Adipose tissue (tissue), 3 donors: ENCODE data around the gene ATP6V0B. TPM values are rescaled to one million over a fixed set of nuclear protein-coding genes. Genes with fewer than 3 reads are reported as not detected.
A peak's percentile ranks its signal among the peaks of the same experiment; 100 is the strongest.

Source experiments
- H3K27ac ChIP-seq: one replicate; pipeline ENCODE4 v1.5.1; 2013; ENCODE audit warnings: low read depth, low read length
- WGBS, 3 donors: extraction: QIAGEN DNeasy Blood & Tissue Kit; methylation state at CpG; one replicate each; pipeline ENCODE4 v1.1.7; 2013; 5-methylcytosine and 5-hydroxymethylcytosine counted together
- polyA plus RNA-seq, 3 donors: library from polyadenylated mRNA; stranded (reverse); fragments of 200-250 nt; gene quantifications; one replicate each; pipeline ENCODE4 v1.2.3, GENCODE V29; 2013
- donor health status: healthy with polysubstance abuse.
- donor health status: Bipolar disorder and iron deficiency.
- donor health status: healthy.

Gene ATP6V0B
- polyA plus RNA-seq, 3 donors, result 88.1 to 140 (median 123) TPM

DNA sequence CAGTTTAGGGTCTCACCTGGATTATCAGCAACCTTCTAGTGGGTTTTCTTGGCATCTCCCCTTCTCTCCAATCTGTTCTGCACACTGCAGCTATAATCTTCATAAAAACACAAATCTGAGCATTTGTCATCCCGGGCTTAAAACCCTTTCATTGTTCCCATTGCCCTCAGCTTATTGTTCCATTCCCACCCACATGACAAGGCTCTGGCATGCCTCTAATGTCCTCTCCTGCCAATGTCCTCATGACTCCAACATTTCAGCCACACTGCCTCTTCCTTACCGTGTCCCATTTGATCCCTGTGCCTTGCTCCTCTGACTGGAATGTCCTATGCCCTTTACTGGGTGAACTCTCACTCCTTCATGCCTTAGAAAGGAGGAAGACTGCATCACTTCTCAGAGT, 12.4 kb upstream of the ATP6V0B start:
- 82 to 92% (median 85%) methylated on average over 2 of the region's 2 CpGs for WGBS, 3 donors
- H3K27ac ChIP-seq, result no peak overlapping the region

DNA sequence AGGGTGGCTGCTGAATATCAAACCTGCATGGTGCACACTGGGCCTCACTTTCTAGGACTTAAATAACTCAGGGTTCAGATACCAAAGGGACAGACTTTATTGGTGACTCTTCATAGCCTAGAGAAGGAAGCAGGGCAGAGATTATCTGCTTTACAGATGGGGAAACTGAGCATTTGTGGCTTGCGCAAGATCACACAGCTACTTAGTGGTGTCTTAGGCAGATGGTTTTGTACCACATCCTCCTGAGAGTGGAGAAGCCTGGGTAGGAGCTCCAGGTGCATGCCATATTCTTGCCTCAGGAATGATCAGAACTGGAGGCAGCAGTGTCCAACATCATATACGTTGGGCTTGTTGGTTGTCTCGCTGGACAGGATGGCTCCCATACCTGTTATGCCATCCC, 11.8 kb upstream of the ATP6V0B start:
- 84 to 90% (median 84%) methylated on average over 3 of the region's 3 CpGs for WGBS, 3 donors
- H3K27ac ChIP-seq, result no peak overlapping the region

DNA sequence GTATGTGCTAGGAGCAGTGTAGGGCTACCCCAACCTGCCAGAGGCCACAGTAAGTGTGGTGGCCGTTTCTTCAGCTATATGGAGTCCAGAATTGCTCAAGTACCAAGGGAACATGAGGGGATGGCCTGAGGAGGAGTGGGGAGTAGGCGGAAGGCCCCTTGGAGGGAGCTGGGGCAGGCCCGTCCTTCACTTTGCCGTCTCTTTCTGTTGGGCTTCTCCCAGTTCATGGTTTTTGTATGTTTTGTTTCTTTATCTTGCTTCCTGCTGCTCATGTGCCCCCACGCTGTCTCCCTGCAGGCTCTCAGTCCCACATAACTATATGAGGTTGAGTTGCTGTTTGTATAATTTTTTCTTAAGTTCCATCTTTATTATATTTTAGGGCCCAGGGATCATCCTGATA, 10.9 kb upstream of the ATP6V0B start:
- no peak overlapping the region for H3K27ac ChIP-seq
- WGBS, 3 donors, result 52 to 85% (median 68%) methylated on average over 5 of the region's 5 CpGs

DNA sequence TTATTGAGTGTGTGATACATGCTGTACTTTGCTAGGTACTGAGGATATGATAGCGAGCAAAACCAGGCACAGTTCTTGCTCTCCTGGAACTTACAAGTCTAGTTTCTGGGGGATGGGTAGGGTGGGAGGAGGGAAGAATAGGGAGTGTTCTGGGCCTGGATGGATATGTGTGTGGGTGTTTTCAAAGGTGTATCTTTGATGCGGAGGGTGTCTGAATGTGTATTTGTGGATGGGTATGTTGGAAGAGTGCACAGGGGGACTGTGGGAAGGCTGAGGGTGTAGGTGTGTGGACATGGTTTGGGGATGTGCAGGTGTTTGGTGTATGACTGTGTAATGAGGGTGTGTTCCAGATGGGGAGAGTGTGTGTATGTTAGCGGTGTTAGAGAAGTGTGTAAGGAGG, 9.4 kb upstream of the ATP6V0B start:
- 86 to 91% (median 90%) methylated on average over 3 of the region's 3 CpGs for WGBS, 3 donors
- H3K27ac ChIP-seq, result no peak overlapping the region

DNA sequence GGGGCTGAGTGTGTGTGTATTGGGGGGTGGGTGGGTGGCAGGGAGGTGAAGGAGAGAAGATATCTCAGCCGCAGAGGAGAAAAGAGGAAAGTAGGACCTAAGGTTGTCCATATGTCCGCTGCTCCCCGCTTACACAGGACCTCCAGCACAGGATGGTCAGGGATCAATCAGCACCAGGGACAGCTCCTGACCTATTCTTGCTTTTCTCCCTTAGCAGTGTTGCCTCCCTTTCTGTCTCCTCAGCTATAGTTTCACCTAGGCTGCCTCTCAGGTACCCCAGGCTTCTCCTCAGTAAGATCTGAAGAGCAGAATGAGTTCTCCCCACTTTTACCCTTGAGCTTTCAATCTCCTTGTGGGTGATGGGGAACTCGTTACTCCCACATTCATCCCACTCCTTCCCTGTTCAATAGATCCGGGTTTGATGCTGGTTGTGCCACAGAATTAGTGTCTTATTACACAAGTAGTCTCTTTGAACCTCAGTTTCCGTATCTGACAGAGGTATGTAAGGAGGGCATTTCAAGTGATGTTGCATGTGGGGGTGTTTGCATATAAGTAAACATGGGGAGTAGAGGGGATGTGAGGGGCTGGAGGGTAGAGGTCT, 6.3 kb upstream of the ATP6V0B start:
- 81 to 95% (median 89%) methylated on average over 6 of the region's 6 CpGs for WGBS, 3 donors
- no peak overlapping the region for H3K27ac ChIP-seq

DNA sequence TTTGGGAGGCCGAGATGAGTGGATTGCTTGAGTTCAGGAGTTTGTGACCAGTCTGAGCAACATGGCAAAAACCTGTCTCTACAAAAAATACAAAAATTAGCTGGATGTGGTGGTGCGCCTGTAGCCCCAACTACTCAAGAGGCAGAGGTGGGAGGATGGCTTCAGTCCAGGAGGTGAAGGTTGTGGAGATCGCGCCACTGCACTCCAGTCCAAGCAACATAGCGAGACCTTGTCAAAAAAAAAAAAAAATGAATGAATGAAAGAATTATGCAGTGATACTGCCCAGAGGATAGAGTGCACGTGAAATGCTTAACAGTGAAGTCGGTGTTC, 5.4 kb upstream of the ATP6V0B start:
- no peak overlapping the region for H3K27ac ChIP-seq
- WGBS, 3 donors, result 47 to 60% (median 58%) methylated on average over 7 of the region's 7 CpGs

DNA sequence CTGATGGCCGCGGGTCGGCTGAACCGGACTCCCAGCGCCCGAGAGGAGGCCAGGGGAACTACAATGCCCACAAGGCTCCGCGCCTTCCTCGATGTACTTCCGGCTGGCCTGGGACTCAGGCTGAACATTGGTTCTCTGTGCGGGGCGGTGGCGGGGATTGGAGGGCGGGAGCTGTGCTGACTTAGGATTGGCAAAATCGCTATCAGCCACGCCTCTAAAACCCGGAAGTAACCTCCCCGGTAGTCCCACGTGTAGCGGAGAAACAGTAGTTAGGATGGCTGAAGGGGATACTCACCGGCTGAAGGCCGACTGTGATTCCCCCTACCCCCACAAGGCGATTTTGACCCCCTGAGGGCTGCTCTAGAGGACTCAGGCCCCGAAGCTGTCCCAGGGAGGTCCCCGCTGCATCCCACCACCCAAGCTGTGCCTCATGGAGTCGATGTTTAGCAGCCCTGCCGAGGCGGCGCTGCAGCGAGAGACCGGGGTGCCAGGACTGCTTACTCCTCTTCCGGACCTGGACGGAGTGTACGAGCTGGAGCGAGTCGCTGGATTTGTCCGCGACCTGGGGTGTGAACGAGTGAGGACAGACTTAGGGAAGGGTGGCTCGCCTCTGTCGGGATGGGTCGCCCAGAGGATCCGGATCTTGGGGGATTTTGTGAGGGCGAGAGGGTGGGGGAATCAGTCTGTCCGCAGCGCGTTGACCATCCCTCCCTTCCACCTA, 4.9 kb upstream of the ATP6V0B start, which contains the start of gene DPH2:
Gene DPH2, plus strand, starts transcription at position 265 of the 721 bp plus-strand sequence. Its CDS starts 166 bp downstream, at position 431.
- H3K27ac ChIP-seq, result no peak within 1 kb of the TSS
- 0 to 1% (median 0%) methylated on average over 47 of the region's 47 CpGs for WGBS, 3 donors

DNA sequence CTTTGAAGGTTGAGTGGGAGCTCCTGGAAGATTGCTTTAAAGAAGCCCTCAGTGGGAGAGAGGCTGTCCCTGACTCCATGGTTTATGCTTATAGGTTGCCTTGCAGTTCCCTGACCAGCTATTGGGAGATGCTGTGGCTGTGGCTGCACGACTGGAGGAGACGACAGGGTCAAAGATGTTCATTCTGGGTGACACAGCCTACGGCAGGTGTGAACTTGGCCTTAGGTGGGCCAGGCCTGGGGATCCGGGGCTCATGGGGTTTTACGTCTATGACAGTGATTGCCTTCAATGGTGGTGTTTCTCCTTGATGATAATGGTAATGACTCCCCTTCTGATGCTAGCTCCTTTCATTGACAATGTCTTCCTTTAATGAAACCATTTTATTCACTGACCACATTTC, 4.3 kb upstream of the ATP6V0B start:
- H3K27ac ChIP-seq, result no peak overlapping the region
- WGBS, 3 donors, result 50 to 62% (median 52%) methylated on average over 5 of the region's 5 CpGs

DNA sequence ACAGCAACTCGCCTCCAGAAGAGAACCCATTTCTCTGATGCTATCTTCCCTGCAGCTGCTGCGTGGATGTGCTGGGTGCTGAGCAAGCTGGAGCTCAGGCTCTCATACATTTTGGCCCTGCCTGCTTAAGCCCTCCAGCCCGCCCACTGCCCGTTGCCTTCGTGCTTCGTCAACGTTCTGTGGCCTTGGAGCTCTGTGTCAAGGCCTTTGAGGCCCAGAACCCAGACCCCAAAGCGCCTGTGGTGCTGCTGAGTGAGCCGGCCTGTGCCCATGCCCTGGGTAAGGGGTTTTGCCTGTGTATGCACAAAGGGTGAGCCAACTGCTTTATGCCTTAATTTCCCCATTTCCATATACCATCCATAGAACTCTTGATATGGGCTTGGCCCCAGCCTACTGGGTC, 3.8 kb upstream of the ATP6V0B start:
- 68 to 92% (median 91%) methylated on average over 9 of the region's 9 CpGs for WGBS, 3 donors
- no peak overlapping the region for H3K27ac ChIP-seq

DNA sequence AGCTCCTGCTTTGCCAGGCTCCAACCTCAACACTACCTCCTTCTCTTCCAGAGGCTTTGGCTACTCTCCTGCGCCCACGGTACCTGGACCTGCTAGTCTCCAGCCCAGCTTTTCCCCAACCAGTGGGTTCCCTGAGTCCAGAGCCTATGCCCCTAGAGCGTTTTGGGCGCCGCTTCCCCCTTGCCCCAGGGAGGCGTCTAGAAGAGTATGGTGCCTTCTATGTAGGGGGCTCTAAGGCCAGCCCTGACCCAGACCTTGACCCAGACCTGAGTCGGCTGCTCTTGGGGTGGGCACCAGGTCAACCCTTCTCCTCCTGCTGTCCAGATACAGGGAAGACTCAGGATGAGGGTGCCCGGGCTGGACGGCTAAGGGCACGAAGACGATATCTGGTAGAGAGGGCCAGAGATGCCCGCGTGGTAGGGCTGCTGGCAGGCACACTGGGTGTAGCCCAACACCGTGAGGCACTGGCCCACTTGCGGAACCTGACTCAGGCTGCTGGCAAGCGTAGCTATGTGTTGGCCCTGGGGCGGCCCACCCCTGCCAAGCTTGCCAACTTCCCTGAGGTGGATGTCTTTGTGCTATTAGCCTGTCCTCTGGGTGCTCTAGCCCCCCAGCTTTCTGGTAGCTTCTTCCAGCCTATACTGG, 3.3 kb upstream of the ATP6V0B start:
- WGBS, 3 donors, result 92 to 97% (median 96%) methylated on average over 17 of the region's 17 CpGs

DNA sequence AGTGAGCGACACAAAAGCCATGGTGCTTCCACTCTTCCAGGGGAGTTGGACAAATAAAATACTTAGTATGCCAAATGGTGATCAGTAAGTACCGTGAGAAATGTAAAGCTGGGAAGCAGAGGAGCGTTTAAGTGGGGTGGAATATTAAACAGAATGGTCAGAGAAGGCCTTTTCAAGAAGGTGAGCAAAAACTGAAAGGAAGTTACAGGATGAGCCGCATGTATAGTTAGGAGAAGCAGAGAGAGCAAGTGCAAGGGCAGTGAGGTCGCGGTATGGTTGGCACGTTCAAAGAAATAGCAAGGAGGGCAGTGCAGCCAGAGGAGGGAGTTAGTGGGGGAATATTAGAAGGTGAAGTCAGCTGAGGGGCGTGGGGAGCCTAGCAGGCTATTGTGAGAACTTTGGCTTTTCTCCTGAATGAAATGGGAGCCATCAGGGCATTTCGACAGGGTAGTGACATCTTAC, 748 bp upstream of the ATP6V0B start:
- no peak overlapping the region for H3K27ac ChIP-seq
- 26 to 45% (median 37%) methylated on average over 9 of the region's 9 CpGs for WGBS, 3 donors

More for the DNA sequence above, 3.3 kb upstream of the ATP6V0B start:
- no peak overlapping the region for H3K27ac ChIP-seq

DNA sequence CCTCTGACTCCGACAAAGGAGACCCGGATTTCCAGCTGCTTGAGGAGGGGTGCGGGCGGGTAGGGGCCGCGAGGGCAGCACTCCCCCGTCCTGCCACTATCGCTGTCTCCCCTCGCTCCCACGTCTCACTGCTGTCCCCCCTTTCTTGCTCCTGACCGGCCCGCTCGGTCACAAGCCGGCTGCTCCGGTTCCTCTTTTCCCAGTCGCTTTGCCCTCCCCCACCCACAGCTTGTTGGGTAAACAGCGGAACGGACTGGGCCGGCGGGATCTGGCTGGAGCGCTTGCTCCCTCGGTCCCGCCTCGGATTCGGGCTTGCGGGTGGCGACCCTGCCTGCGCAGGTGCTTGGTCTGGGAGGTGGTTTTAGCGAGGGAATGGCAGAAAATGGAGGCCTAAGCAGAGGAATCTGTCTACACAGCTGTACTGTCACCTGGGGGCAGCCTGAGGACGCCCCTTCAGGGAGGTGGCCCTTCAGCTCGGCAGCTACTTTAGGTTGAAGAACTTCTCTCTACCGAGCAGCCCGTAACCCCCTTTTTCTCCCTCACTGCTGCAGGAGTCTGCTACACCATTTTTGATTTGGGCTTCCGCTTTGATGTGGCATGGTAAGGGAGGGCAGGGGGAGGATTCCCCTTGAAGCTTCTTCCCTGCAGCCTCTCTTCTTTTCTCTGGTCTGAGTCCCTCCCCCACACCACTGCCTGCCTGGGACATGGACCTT, 645 bp downstream of the ATP6V0B start:
- 1% methylated on average over 34 of the region's 34 CpGs for WGBS, 3 donors

DNA sequence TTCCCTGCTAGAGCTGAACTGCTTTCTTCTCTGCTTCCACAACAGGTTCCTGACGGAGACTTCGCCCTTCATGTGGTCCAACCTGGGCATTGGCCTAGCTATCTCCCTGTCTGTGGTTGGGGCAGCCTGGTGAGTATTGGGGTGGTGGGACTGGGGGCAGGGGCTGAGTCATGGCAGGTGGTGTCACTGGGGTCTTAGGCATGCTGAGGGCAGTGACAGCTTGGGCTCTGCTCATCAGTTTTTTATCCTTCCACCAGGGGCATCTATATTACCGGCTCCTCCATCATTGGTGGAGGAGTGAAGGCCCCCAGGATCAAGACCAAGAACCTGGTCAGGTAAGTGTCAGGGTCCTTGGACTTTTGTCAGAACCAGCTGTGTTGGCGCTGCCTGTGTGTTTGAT, 1.3 kb downstream of the ATP6V0B start:
- WGBS, 3 donors, result 48 to 87% (median 83%) methylated on average over 4 of the region's 4 CpGs
- no peak overlapping the region for H3K27ac ChIP-seq

More for the DNA sequence above, 645 bp downstream of the ATP6V0B start:
- peak overlapping the region; percentile 29 for H3K27ac ChIP-seq

DNA sequence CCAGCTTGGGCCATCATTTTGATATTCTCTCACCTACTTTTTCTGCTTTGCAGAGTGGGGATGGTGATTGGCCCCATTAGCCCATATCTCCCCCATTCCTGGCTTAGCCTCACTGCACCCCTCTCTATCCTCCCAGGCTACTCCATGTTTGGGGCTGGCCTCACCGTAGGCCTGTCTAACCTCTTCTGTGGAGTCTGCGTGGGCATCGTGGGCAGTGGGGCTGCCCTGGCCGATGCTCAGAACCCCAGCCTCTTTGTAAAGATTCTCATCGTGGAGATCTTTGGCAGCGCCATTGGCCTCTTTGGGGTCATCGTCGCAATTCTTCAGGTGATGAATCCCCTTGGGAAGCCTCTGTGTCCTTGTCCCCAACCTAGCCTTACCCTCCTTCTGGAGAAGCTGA, 2.1 kb downstream of the ATP6V0B start:
- WGBS, 3 donors, result 84 to 93% (median 91%) methylated on average over 8 of the region's 8 CpGs
- H3K27ac ChIP-seq, result no peak overlapping the region

DNA sequence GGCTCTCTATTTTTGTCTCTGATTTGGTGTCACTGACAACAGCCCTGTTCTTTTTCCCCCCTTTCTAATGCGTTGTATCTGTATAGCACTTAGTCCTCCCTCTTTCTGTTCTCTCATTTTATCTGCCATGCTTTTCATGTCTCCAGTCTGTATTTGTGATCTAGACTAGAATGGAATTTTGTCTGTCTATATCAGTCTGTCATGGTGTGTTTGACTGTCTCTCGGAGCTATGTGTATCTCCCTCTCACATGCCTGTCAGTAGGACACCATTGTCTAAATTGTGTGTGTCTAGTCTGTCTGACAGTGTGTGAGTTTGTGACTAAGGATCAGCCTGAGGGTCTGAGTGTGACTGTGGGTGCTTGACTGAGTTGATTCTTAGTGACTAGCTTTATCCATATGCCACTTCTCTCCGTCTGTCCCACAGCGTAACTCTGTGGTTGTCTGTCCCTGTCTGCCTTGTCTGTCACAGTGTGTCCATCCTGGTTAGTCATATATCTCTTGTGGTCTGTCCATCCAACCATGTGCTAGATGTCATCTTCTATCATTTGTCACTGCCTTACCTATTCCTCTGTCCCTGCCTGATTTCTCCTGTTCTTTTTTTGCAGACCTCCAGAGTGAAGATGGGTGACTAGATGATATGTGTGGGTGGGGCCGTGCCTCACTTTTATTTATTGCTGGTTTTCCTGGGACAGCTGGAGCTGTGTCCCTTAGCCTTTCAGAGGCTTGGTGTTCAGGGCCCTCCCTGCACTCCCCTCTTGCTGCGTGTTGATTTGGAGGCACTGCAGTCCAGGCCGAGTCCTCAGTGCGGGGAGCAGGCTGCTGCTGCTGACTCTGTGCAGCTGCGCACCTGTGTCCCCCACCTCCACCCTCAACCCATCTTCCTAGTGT, 2.9 kb downstream of the ATP6V0B start:
- 79 to 91% (median 82%) methylated on average over 9 of the region's 9 CpGs for WGBS, 3 donors
- no peak overlapping the region for H3K27ac ChIP-seq

DNA sequence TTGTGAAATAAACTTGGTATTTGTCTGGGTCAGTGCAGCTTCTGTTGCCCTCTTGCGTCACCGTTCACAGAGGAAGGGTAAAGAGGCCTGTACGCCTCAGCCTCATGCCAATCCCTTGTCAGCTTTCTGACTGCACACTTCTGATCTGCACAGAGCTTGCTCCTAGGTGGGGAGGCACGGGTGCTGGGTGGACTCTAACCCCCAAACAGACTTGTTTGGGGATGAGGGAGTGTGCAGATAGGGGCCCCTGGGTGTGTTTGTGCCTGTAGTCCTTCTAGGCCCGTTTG, 3.4 kb downstream of the ATP6V0B start:
- 50 to 61% (median 55%) methylated on average over 5 of the region's 5 CpGs for WGBS, 3 donors
- no peak overlapping the region for H3K27ac ChIP-seq

DNA sequence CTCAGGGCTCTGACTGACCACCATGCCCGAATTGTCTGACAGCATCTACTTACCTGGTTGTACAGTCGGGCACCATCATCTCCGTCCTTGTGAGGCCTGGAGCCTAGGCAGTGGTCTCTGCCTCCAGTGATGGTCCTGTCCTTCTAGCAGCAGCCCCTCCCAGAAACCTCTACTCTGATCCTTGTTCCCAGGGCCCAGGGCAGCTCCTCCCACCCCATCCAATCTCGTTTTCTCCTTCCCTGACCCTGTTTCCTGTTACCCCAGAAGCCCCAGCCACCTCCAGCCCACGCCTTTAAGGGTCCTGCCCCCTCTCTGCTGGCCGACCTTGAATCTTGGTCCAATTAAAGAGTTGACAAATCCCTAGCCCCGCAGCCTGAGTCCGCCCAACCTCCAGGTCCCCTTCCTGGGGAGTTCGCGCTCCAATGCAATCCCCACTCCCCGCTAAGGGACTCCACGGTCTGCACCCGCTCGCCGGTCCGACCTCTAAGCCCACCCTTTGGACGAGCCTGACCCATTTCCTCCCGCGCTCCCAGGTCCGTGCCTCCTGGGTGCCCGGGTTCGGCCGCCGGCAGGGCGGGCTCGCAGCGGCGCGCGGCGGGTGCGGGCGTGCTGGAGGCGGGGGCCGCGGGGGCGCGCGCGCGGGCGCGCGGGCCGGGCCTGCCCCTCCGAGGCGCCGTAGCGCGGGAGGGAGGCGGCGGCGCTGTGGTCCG, 3.9 kb downstream of the ATP6V0B start, which contains the start of gene B4GALT2:
Gene B4GALT2, plus strand, starts transcription at position 660 of the 710 bp plus-strand sequence. CDS start 1,951 bp downstream, outside the sequence.
- WGBS, 3 donors, result 6 to 8% (median 7%) methylated on average over 37 to 51 of the region's 54 CpGs
- no peak within 1 kb of the TSS for H3K27ac ChIP-seq

DNA sequence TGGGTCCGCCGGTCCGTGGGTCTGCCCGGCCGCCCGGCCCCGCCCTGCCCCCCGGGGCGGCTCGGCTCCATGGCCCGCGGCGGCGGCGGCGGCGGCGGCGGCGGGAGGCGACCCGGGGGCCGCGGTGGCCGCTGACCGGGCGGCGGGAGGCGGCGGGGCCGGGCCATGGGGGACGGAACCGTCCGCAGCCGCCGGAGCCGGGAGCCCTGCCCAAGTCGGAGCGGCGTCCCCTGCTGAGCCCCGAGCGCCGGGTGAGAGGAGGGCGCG, 4.4 kb downstream of the ATP6V0B start:
- no peak overlapping the region for H3K27ac ChIP-seq
- 0% methylated on average over 1 to 43 of the region's 45 CpGs for WGBS, 3 donors
